Pancreas (tissue), 10 donors: ENCODE data around the gene MTA1. TPM values are rescaled to one million over a fixed set of nuclear protein-coding genes. Genes with fewer than 3 reads are reported as not detected.

Experiments
- ATAC-seq, 4 donors: fragments of 200-7000 bp; cut with Tn5 transposase; one replicate each; pipeline versions ENCODE4 v1.8.0 to v1.9.1; 2020; ENCODE audit warnings: mild to moderate bottlenecking in 4 of 4, moderate library complexity in 4 of 4
- DNase-seq, 6 donors: peaks; one replicate each; pipeline ENCODE4 v3.0.0-alpha.2; 2020
- FAIRE-seq: peaks from 2 replicates; lab custom pipeline; 2012; peaks lifted over from hg19 to GRCh38; lab: Jason Lieb, UNC
- H3K27ac ChIP-seq, 4 donors: fragments of 200-600 bp; sonication (generic); 1 replicate in 3 of 4; 2 replicates in 1 of 4; pipeline versions ENCODE4 v1.5.0 to v1.8.0; 2020
- H3K27me3 ChIP-seq, 4 donors: fragments of 200-600 bp; one replicate each; pipeline ENCODE4 v1.8.0; 2021
- H3K36me3 ChIP-seq, 3 donors: fragments of 200-600 bp; sonication (generic) in 1 of 3; one replicate each; pipeline versions ENCODE4 v1.5.0 to v1.8.0; 2020 to 2021
- H3K4me1 ChIP-seq, 3 donors: fragments of 200-600 bp; one replicate each; pipeline ENCODE4 v1.8.0; 2021
- H3K4me3 ChIP-seq, 4 donors: fragments of 200-600 bp; sonication (generic) in 2 of 4; one replicate each; pipeline versions ENCODE4 v1.5.0 to v1.8.0; 2020 to 2021
- H3K9me3 ChIP-seq, 4 donors: fragments of 200-600 bp; one replicate each; pipeline ENCODE4 v1.8.0; 2021
- WGBS, 2 donors: extraction: QIAGEN DNeasy Blood & Tissue Kit; methylation state at CpG; one replicate each; pipeline ENCODE4 v1.1.7; 2013; 5-methylcytosine and 5-hydroxymethylcytosine counted together
- intact Hi-C, 3 donors: fragments of 100-400 bp; cut with DNase I; formaldehyde crosslinking; loops; one replicate each; pipeline versions ENCODE4 v1.11.1 to v1.14.2; 2022
- polyA plus RNA-seq, 2 donors: library from polyadenylated mRNA; stranded (reverse); fragments of 200-250 nt; gene quantifications; one replicate each; pipeline ENCODE4 v1.2.3, GENCODE V29; 2013
- total RNA-seq, 6 donors: library from RNA; stranded (reverse); fragmentation: NEBNext Ultra II Directional in 4 of 6; extraction: Animal tissue kit (Norgen Biotek cat#: 25700) in 4 of 6; gene quantifications; one replicate each; pipeline versions ENCODE4 v1.2.1 to v1.2.4, GENCODE V29; 2021 to 2023
- TF ChIP-seq, protein P1 (sequence below), 4 donors: fragments of 200-600 bp; sonication (generic) in 3 of 4; IDR thresholded peaks; one replicate each; pipeline versions ENCODE4 v1.5.0 to v1.8.0; 2021; ENCODE audit warnings: antibody characterized with exemption in 4 of 4
- donor health status: healthy with polysubstance abuse.
- donor health status: DM: no; HTN: no; CAD: no; lungs with moderate emphysema.
- donor health status: DM: no; HTN: no; CAD: no.
- donor health status: control.
- donor health status: control.
- donor health status: Bipolar disorder and iron deficiency.
- donor health status: DM: yes; HTN: yes; CAD: no.
- donor health status: DM: no; HTN: no; CAD: no.
- donor health status: DM: no; HTN: no; CAD: no.
- donor health status: DM: yes; HTN: yes; CAD: no.

Gene MTA1
- total and polyA plus RNA-seq, 8 donors, result 34.8 to 138 (median 53.2) TPM

- ATAC-seq, result no peak
- intact Hi-C loops, result no loop called here
- Histone ChIP-seq H3K36me3 (no peaks in the 10 kb centered on the region), H3K27ac (peak overlapping the region in 3 of 4 donors; percentile 89 to 95 (median 90)), H3K9me3 (no peaks in the 10 kb centered on the region), H3K4me1 (peaks cover 8 to 46% (median 18%) of the 10 kb centered on the region in 3 donors), H3K27me3 (peaks cover 0 to 15% (median 0%) of the 10 kb centered on the region in 4 donors), H3K4me3 (no peak overlapping the region)
- DNase-seq, result peak in 1 of 6 donors; percentile 64
- TF ChIP-seq, protein P1, sequence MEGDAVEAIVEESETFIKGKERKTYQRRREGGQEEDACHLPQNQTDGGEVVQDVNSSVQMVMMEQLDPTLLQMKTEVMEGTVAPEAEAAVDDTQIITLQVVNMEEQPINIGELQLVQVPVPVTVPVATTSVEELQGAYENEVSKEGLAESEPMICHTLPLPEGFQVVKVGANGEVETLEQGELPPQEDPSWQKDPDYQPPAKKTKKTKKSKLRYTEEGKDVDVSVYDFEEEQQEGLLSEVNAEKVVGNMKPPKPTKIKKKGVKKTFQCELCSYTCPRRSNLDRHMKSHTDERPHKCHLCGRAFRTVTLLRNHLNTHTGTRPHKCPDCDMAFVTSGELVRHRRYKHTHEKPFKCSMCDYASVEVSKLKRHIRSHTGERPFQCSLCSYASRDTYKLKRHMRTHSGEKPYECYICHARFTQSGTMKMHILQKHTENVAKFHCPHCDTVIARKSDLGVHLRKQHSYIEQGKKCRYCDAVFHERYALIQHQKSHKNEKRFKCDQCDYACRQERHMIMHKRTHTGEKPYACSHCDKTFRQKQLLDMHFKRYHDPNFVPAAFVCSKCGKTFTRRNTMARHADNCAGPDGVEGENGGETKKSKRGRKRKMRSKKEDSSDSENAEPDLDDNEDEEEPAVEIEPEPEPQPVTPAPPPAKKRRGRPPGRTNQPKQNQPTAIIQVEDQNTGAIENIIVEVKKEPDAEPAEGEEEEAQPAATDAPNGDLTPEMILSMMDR (IDR thresholded peaks at IDR 0.05), result no peak
- WGBS, 2 donors, result 64 to 75% methylated on average over 17 to 18 of the region's 18 CpGs
- no peak for FAIRE-seq
Observed at GRCh38 chr14:105483300-105484068, 63.9 kb downstream of the MTA1 start.

DNA sequence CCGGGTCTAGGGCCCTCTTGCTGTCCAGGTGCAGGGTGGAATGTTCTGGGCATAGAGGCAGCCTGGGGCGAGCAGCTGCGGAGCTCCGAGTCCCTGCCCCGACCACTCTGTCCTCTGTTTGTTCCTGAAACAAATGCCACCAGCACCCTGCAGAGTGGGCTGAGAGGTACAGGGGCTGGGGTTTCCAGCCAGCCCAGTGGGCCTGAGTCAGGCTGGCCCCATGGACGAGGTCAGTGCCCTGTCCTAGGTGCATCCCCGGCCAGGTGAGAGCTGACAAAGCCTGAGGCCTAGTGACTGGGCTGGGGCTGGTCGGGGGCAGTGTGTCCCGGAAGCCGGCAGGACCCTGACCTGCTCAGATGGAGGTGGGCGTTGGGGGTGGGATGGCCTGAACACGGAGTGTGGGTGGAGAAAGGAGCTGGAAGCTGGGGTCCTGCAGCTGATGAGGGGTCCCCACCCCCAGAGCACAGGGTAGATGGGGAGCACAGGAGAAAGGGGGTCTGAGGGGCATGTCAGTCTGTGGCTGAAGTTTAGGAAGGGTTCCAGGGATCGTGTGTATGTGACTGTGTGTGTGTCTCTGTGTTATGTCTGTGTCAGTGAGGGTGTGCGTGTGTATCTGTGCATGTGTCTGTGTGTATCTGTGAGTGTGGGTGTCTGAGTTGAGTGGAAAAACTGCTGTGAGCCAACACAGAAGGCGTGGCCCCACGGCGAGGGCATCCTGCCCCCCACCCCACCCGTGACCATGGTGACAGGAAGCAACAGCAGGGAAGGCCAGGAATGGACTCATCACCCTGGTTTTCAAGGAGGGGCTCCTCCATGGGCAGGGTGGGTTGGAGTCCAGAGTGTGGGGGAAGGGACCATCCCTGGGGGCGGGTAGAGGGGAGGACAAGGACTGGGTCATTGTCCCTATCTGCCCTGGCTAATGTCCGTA is 64.7 kb downstream of the MTA1 start:
- Histone ChIP-seq H3K4me1 (peaks cover 8 to 51% (median 18%) of the 10 kb centered on the region in 3 donors), H3K9me3 (no peaks in the 10 kb centered on the region), H3K4me3 (no peak overlapping the region), H3K36me3 (no peaks in the 10 kb centered on the region), H3K27ac (no peak overlapping the region), H3K27me3 (peaks cover 0 to 15% (median 0%) of the 10 kb centered on the region in 4 donors)
- peak in 1 of 6 donors; percentile 41 for DNase-seq
- no peak for ATAC-seq
- TF ChIP-seq, protein P1 (IDR thresholded peaks at IDR 0.05), result no peak
- intact Hi-C loops, result no loop called here
- no peak for FAIRE-seq
- WGBS, 2 donors, result 76 to 83% methylated on average over 20 of the region's 20 CpGs

GRCh38 chr14:105484997-105485393 is 65.4 kb downstream of the MTA1 start:
- Histone ChIP-seq H3K4me3 (no peak overlapping the region), H3K27me3 (peaks cover 0 to 11% (median 0%) of the 10 kb centered on the region in 4 donors), H3K9me3 (no peaks in the 10 kb centered on the region), H3K4me1 (peaks cover 8 to 52% (median 18%) of the 10 kb centered on the region in 3 donors), H3K36me3 (no peaks in the 10 kb centered on the region), H3K27ac (no peak overlapping the region)
- intact Hi-C loops, result loop anchor here in 2 of 3 donors (5.0 kb wide), 1 partner anchor 113 kb away; no protein-coding TSS in a partner anchor
- TF ChIP-seq, protein P1 (IDR thresholded peaks at IDR 0.05), result no peak
- FAIRE-seq, result no peak
- ATAC-seq, result no peak
- 88% methylated on average over 16 of the region's 16 CpGs for WGBS, 2 donors
- peak in 1 of 6 donors; percentile 41 for DNase-seq

GRCh38 chr14:105485739-105486162 is 66.1 kb downstream of the MTA1 start:
- TF ChIP-seq, protein P1 (IDR thresholded peaks at IDR 0.05), result peak in 1 of 4 donors; percentile 14
- Histone ChIP-seq H3K4me3 (no peak overlapping the region), H3K27me3 (peaks cover 0 to 11% (median 0%) of the 10 kb centered on the region in 4 donors), H3K27ac (no peak overlapping the region), H3K36me3 (no peaks in the 10 kb centered on the region), H3K9me3 (no peaks in the 10 kb centered on the region), H3K4me1 (peaks cover 8 to 47% (median 18%) of the 10 kb centered on the region in 3 donors)
- ATAC-seq (no peak), FAIRE-seq (no peak), DNase-seq (peak in 2 of 6 donors; percentile 63 to 66)
- WGBS, 2 donors, result 16 to 19% methylated on average over 10 to 12 of the region's 12 CpGs
- intact Hi-C loops, result loop anchor here in 2 of 3 donors (5.0 kb wide), 1 partner anchor 113 kb away; no protein-coding TSS in a partner anchor
